ENCODE measurements around the gene ZNF26. TPM values are rescaled to one million over a fixed set of nuclear protein-coding genes. Genes with fewer than 3 reads are reported as not detected.

ZNF26 gene
- polyA plus RNA-seq, 1 of the 3 experiments (the other 2 are of a cell fraction) = 7.3 TPM

DNA sequence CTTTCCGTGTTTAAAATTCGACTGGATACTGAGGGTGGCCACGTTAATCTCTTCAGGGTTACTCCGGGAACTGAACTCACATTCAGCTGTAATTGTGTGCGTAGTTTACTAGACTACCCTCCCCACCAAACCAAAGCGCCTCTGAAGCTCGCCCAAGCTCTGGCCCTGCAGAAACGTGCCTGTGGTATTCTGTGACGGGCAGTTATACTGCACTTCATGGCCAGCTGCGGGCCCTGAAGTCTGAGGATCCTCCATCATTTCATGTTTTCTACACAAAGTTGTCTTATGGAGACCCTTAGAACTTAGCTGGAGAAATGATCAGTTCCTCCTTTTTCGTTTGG lies 688 bp downstream of the ZNF26 start:
- peaks cover 3% of the 10 kb centered on the region for H3F3A ChIP-seq (replicated peaks; ENCODE audit: insufficient read depth)
- peaks cover 2 to 31% of the 10 kb centered on the region in 2 experiments for H3K36me3 ChIP-seq (replicated peaks in 1 of 2; ENCODE audit: control insufficient read depth in 1 of 2, insufficient read depth in 2 of 2, low read length in 1 of 2)
- no peak for TF ChIP-seq SMC3 (IDR thresholded peaks at IDR 0.05; ENCODE audit: low read depth, low read length)
- no peak for TF ChIP-seq EZH2phosphoT487 (IDR thresholded peaks at IDR 0.05; ENCODE audit: borderline replicate concordance, low read depth)
- TF ChIP-seq GATA2 (CRISPR knock-in tag; IDR thresholded peaks at IDR 0.05) = no peak
- no peak for TF ChIP-seq MXI1 (IDR thresholded peaks at IDR 0.05; ENCODE audit: low read depth, low read length)
- TF ChIP-seq, protein P1, sequence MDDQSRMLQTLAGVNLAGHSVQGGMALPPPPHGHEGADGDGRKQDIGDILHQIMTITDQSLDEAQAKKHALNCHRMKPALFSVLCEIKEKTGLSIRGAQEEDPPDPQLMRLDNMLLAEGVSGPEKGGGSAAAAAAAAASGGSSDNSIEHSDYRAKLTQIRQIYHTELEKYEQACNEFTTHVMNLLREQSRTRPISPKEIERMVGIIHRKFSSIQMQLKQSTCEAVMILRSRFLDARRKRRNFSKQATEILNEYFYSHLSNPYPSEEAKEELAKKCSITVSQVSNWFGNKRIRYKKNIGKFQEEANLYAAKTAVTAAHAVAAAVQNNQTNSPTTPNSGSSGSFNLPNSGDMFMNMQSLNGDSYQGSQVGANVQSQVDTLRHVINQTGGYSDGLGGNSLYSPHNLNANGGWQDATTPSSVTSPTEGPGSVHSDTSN (IDR thresholded peaks at IDR 0.05) = no peak
- TF ChIP-seq, protein P2, sequence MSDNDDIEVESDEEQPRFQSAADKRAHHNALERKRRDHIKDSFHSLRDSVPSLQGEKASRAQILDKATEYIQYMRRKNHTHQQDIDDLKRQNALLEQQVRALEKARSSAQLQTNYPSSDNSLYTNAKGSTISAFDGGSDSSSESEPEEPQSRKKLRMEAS (IDR thresholded peaks at IDR 0.05; ENCODE audit: low read depth) = no peak
- TF ChIP-seq, protein P3, sequence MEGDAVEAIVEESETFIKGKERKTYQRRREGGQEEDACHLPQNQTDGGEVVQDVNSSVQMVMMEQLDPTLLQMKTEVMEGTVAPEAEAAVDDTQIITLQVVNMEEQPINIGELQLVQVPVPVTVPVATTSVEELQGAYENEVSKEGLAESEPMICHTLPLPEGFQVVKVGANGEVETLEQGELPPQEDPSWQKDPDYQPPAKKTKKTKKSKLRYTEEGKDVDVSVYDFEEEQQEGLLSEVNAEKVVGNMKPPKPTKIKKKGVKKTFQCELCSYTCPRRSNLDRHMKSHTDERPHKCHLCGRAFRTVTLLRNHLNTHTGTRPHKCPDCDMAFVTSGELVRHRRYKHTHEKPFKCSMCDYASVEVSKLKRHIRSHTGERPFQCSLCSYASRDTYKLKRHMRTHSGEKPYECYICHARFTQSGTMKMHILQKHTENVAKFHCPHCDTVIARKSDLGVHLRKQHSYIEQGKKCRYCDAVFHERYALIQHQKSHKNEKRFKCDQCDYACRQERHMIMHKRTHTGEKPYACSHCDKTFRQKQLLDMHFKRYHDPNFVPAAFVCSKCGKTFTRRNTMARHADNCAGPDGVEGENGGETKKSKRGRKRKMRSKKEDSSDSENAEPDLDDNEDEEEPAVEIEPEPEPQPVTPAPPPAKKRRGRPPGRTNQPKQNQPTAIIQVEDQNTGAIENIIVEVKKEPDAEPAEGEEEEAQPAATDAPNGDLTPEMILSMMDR (IDR thresholded peaks at IDR 0.05) = no peak
- TF ChIP-seq, protein P4, sequence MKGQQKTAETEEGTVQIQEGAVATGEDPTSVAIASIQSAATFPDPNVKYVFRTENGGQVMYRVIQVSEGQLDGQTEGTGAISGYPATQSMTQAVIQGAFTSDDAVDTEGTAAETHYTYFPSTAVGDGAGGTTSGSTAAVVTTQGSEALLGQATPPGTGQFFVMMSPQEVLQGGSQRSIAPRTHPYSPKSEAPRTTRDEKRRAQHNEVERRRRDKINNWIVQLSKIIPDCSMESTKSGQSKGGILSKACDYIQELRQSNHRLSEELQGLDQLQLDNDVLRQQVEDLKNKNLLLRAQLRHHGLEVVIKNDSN (IDR thresholded peaks at IDR 0.05; ENCODE audit: borderline replicate concordance, low read depth) = no peak
- no peak for TF ChIP-seq RAD21 (IDR thresholded peaks at IDR 0.05; ENCODE audit: low read length)
- TF ChIP-seq TCF12 (IDR thresholded peaks at IDR 0.05) = no peak
- TF ChIP-seq SIN3A (IDR thresholded peaks at IDR 0.05; ENCODE audit: borderline replicate concordance, low read depth, low read length) = no peak
- TF ChIP-seq, protein P5, sequence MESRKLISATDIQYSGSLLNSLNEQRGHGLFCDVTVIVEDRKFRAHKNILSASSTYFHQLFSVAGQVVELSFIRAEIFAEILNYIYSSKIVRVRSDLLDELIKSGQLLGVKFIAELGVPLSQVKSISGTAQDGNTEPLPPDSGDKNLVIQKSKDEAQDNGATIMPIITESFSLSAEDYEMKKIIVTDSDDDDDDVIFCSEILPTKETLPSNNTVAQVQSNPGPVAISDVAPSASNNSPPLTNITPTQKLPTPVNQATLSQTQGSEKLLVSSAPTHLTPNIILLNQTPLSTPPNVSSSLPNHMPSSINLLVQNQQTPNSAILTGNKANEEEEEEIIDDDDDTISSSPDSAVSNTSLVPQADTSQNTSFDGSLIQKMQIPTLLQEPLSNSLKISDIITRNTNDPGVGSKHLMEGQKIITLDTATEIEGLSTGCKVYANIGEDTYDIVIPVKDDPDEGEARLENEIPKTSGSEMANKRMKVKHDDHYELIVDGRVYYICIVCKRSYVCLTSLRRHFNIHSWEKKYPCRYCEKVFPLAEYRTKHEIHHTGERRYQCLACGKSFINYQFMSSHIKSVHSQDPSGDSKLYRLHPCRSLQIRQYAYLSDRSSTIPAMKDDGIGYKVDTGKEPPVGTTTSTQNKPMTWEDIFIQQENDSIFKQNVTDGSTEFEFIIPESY (IDR thresholded peaks at IDR 0.05; ENCODE audit: borderline replicate concordance, low read depth) = no peak
- TF ChIP-seq RCOR1 (IDR thresholded peaks at IDR 0.05; ENCODE audit: low read length) = no peak
- no peak for TF ChIP-seq YY1 (IDR thresholded peaks at IDR 0.05; ENCODE audit: low read depth)
- TF ChIP-seq, protein P6, sequence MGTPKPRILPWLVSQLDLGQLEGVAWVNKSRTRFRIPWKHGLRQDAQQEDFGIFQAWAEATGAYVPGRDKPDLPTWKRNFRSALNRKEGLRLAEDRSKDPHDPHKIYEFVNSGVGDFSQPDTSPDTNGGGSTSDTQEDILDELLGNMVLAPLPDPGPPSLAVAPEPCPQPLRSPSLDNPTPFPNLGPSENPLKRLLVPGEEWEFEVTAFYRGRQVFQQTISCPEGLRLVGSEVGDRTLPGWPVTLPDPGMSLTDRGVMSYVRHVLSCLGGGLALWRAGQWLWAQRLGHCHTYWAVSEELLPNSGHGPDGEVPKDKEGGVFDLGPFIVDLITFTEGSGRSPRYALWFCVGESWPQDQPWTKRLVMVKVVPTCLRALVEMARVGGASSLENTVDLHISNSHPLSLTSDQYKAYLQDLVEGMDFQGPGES (IDR thresholded peaks at IDR 0.05; ENCODE audit: low read depth, low read length) = no peak
- no peak for TF ChIP-seq CHD2 (IDR thresholded peaks at IDR 0.05; ENCODE audit: low read length, partially characterized antibody)
- no peak for TF ChIP-seq FOXM1 (IDR thresholded peaks at IDR 0.05; ENCODE audit: low read depth)
- TF ChIP-seq TAF1 (IDR thresholded peaks at IDR 0.05; ENCODE audit: borderline replicate concordance, low read depth, low read length) = no peak
- TF ChIP-seq RXRA (IDR thresholded peaks at IDR 0.05; ENCODE audit: borderline replicate concordance, low read depth) = no peak
- TF ChIP-seq, protein P7, sequence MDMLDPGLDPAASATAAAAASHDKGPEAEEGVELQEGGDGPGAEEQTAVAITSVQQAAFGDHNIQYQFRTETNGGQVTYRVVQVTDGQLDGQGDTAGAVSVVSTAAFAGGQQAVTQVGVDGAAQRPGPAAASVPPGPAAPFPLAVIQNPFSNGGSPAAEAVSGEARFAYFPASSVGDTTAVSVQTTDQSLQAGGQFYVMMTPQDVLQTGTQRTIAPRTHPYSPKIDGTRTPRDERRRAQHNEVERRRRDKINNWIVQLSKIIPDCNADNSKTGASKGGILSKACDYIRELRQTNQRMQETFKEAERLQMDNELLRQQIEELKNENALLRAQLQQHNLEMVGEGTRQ (IDR thresholded peaks at IDR 0.05; ENCODE audit: borderline replicate concordance, low read depth, low read length) = no peak
- ChIA-PET POLR2A (interaction anchor here (1.4 to 1.5 kb wide), 2 partner anchors 31 to 194 kb away, joined by 5 to 6 read pairs; partner anchors contain the start of genes ZNF268 and ZNF605), CTCF (interaction anchor here (1.2 kb wide), 1 partner anchor 12 kb away, joined by 3 read pairs; no protein-coding TSS in a partner anchor)
- H3K27me3 ChIP-seq (ENCODE audit: insufficient read depth) = no peaks in the 10 kb centered on the region
- H3K9me3 ChIP-seq = peaks cover 13% of the 10 kb centered on the region
- peak overlapping the region; percentile 91 to 98 for H3K4me3 ChIP-seq (ENCODE audit: low read depth in 2 of 2, low read length in 1 of 2)
- DNase-seq = no peak
- no peaks in the 10 kb centered on the region for H4K20me1 ChIP-seq (ENCODE audit: insufficient read depth)
- H3K79me2 ChIP-seq (ENCODE audit: insufficient read depth) = peaks cover 57% of the 10 kb centered on the region
- no peaks in the 10 kb centered on the region for H3K9me2 ChIP-seq
- H3K9ac ChIP-seq = peak overlapping the region; percentile 71
- peaks cover 0 to 5% of the 10 kb centered on the region in 2 experiments; a peak in 1 of 4 replicates for H3K4me1 ChIP-seq (ENCODE audit: control insufficient read depth in 1 of 2, insufficient read depth in 2 of 2, low read depth in 1 of 2, low read length in 1 of 2)
- H2AFZ ChIP-seq (ENCODE audit: low read depth) = peak overlapping the region; percentile 100; the same call in 1 of the 2 replicates
- H3K27ac ChIP-seq (ENCODE audit: low read depth in 2 of 2, low read length in 1 of 2) = peak overlapping the region; percentile 66 to 75; a peak in 3 of 4 replicates
- 5% methylated on average over 11 of the region's 11 CpGs for WGBS (ENCODE audit: low lambda C conversion rate)
- peak overlapping the region; percentile 81 for H3K4me2 ChIP-seq

Data from SK-N-SH (cell line).